GM19395 (cell line): ENCODE data around the gene CATSPERD.

Experiments used
- ATAC-seq: cut with Tn5 transposase; IDR thresholded peaks from one replicate; pipeline ENCODE4 v1.9.1; 2021; ENCODE audit warnings: mild to moderate bottlenecking, moderate library complexity; ENCODE audit not compliant: unreplicated experiment

Gene CATSPERD

GRCh38 chr19:5719961-5720790 lies at the start of gene CATSPERD, which contains the start of gene LONP1:
TSS of gene CATSPERD (plus strand) at chr19:5720637. CDS start at chr19:5720738, 101 bp downstream.
TSS of gene LONP1 (minus strand) at chr19:5720146. CDS start at chr19:5720132, 14 bp downstream.
- peak; percentile 79 for ATAC-seq

- no peak for ATAC-seq
Measured at GRCh38 chr19:5671600-5671999, 48.8 kb upstream of the CATSPERD start.

- no peak for ATAC-seq
Measured at GRCh38 chr19:5672708-5673459, 47.6 kb upstream of the CATSPERD start.

- no peak for ATAC-seq
Measured at GRCh38 chr19:5673752-5674151, 46.7 kb upstream of the CATSPERD start.

GRCh38 chr19:5674714-5675113 lies 45.7 kb upstream of the CATSPERD start:
- no peak for ATAC-seq

- no peak for ATAC-seq
Measured at GRCh38 chr19:5676105-5676771, 44.2 kb upstream of the CATSPERD start.

GRCh38 chr19:5676772-5677105 lies 43.7 kb upstream of the CATSPERD start:
- ATAC-seq: no peak

GRCh38 chr19:5677136-5677535 lies 43.3 kb upstream of the CATSPERD start:
- no peak for ATAC-seq

GRCh38 chr19:5677580-5677979 lies 42.9 kb upstream of the CATSPERD start:
- ATAC-seq: no peak

- ATAC-seq: no peak
Measured at GRCh38 chr19:5678071-5678718, 42.2 kb upstream of the CATSPERD start.

- ATAC-seq: no peak
Measured at GRCh38 chr19:5679289-5680083, 41.0 kb upstream of the CATSPERD start.

- peak; percentile 7 for ATAC-seq
Measured at GRCh38 chr19:5680084-5680436, 40.4 kb upstream of the CATSPERD start.

GRCh38 chr19:5680437-5681368 lies 39.7 kb upstream of the CATSPERD start, which contains the start of the genes HSD11B1L and MICOS13:
TSS of gene HSD11B1L (plus strand) at chr19:5681027. CDS start at chr19:5684833, 3,806 bp downstream.
TSS of gene MICOS13 (minus strand) at chr19:5680516. CDS start at chr19:5680486, 30 bp downstream.
- ATAC-seq: peak; percentile 88

GRCh38 chr19:5681391-5682106 lies 38.9 kb upstream of the CATSPERD start:
- no peak for ATAC-seq

- ATAC-seq: no peak
Measured at GRCh38 chr19:5682107-5682482, 38.3 kb upstream of the CATSPERD start.

GRCh38 chr19:5683177-5683886 lies 37.1 kb upstream of the CATSPERD start:
- ATAC-seq: no peak

GRCh38 chr19:5684694-5685430 lies 35.6 kb upstream of the CATSPERD start:
- ATAC-seq: no peak
